Fibroblast of the aortic adventitia (primary cell): Measurements from ENCODE around the gene GNGT1. TPM values are rescaled to one million over a fixed set of nuclear protein-coding genes. Genes with fewer than 3 reads are reported as not detected.

Source experiments
- DNase-seq: peaks from one replicate; pipeline ENCODE4 v3.0.0-alpha.2; 2010; ENCODE audit warnings: low read depth
- H3K4me3 ChIP-seq: 2 replicates; pipeline ENCODE4 v1.5.1; 2011; ENCODE audit warnings: low read depth, mild to moderate bottlenecking, control low read depth, low read length, moderate library complexity
- CTCF ChIP-seq: IDR thresholded peaks from 2 replicates; pipeline ENCODE4 v1.5.1; 2011; ENCODE audit warnings: mild to moderate bottlenecking, low read length, control low read depth, inconsistent platforms; ENCODE audit not compliant: insufficient read depth
- total RNA-seq: library from RNA; depleted of rRNA; stranded (reverse); fragments of >200 nt; gene quantifications from 2 replicates; pipeline ENCODE4 v1.2.3, GENCODE V29; 2012; ENCODE audit warnings: low replicate concordance

GNGT1 gene
- not detected in 2 replicates for total RNA-seq

GRCh38 chr7:93906267-93906666, at the start of gene GNGT1:
GNGT1 (plus strand) TSS chr7:93906567; CDS start chr7:93906747, 180 bp downstream.
- no peak for TF ChIP-seq CTCF
- no peak for DNase-seq
- H3K4me3 ChIP-seq: no peak within 1 kb of the TSS

GRCh38 chr7:93858857-93859256, 47.5 kb upstream of the GNGT1 start:
- no peak for DNase-seq
- TF ChIP-seq CTCF: no peak

GRCh38 chr7:93860261-93860660, 46.1 kb upstream of the GNGT1 start:
- H3K4me3 ChIP-seq: no peak overlapping the region
- no peak for DNase-seq
- TF ChIP-seq CTCF: no peak

More at GRCh38 chr7:93858857-93859256, 47.5 kb upstream of the GNGT1 start:
- H3K4me3 ChIP-seq: no peak overlapping the region

GRCh38 chr7:93861325-93861949, 44.9 kb upstream of the GNGT1 start:
- TF ChIP-seq CTCF: peak; percentile 40
- no peak overlapping the region for H3K4me3 ChIP-seq
- no peak for DNase-seq

- TF ChIP-seq CTCF: no peak
- DNase-seq: no peak
- H3K4me3 ChIP-seq: no peak overlapping the region
These were observed 43.7 kb upstream of the GNGT1 start for GRCh38 chr7:93862651-93863050.

GRCh38 chr7:93866886-93867285, 39.5 kb upstream of the GNGT1 start:
- TF ChIP-seq CTCF: no peak
- DNase-seq: no peak

More at GRCh38 chr7:93866886-93867285, 39.5 kb upstream of the GNGT1 start:
- no peak overlapping the region for H3K4me3 ChIP-seq
